ENCODE data around the gene GMPPA.

GRCh38 chr2:219462349-219462748 lies 36.3 kb upstream of the GMPPA start:
- TF ChIP-seq CTCF (IDR thresholded peaks at IDR 0.05) (no peak), POLR2A (IDR thresholded peaks at IDR 0.05) (no peak), EP300 (IDR thresholded peaks at IDR 0.05) (no peak), POLR2AphosphoS5 (IDR thresholded peaks at IDR 0.05) (no peak)

Data from stomach (tissue), 4 donors.